Stimulated activated CD8-positive, alpha-beta memory T cell treated with anti-CD3 and anti-CD28 coated beads, Interleukin-2, amount 100 ng/mL, for 48 hours (primary cell): Measurements from ENCODE around the gene ZNF283.
"Not testable (repeated sequence)": the region's sequence is repeated elsewhere in the genome, so short reads cannot be mapped to it uniquely, and the experiment has no call there.

ENCODE experiments used
- DNase-seq, 2 donors: peaks; one replicate each; pipeline ENCODE4 v3.0.0-alpha.2; 2020; ENCODE audit warnings: low read depth in 2 of 2

Gene ZNF283

GRCh38 chr19:43848821-43849220 is 21.7 kb downstream of the ZNF283 start:
- no peak for DNase-seq

- no peak for DNase-seq
Observed at GRCh38 chr19:43858174-43858573, 31.1 kb downstream of the ZNF283 start.

- DNase-seq: not testable (repeated sequence)
Observed at GRCh38 chr19:43866923-43867322, 39.8 kb downstream of the ZNF283 start.

GRCh38 chr19:43872547-43873336 is 45.6 kb downstream of the ZNF283 start:
- DNase-seq: no peak

GRCh38 chr19:43880483-43880882 is 53.4 kb downstream of the ZNF283 start:
- DNase-seq: no peak

GRCh38 chr19:43883864-43884263 is 56.7 kb downstream of the ZNF283 start, which contains the start of gene ZNF404:
Gene ZNF404, minus strand, starts transcription at chr19:43883964.
- no peak for DNase-seq

- DNase-seq: no peak
Observed at GRCh38 chr19:43895727-43896308, 68.7 kb downstream of the ZNF283 start.
